Right lobe of liver (tissue), 6 donors: Measurements from ENCODE around the gene ACSL6. TPM values are rescaled to one million over a fixed set of nuclear protein-coding genes. Genes with fewer than 3 reads are reported as not detected.

Experiments used
- ATAC-seq, 4 donors: fragments of 200-7000 bp; cut with Tn5 transposase; one replicate each; pipeline ENCODE4 v1.9.1; 2020; ENCODE audit warnings: mild to moderate bottlenecking in 4 of 4, moderate library complexity in 4 of 4
- DNase-seq, 3 donors: peaks; one replicate each; pipeline ENCODE4 v3.0.0-alpha.2; 2020
- H3K27ac ChIP-seq, 3 donors: fragments of 200-600 bp; one replicate each; pipeline ENCODE4 v1.8.0; 2022
- H3K27me3 ChIP-seq, 2 donors: fragments of 200-600 bp; one replicate each; pipeline ENCODE4 v1.8.0; 2022
- H3K36me3 ChIP-seq, 4 donors: fragments of 200-600 bp; sonication (generic) in 1 of 4; one replicate each; pipeline versions ENCODE4 v1.5.1 to v1.8.0; 2017 to 2022; ENCODE audit warnings: control low read depth in 1 of 4
- H3K4me1 ChIP-seq, 4 donors: fragments of 200-600 bp; sonication (generic) in 1 of 4; one replicate each; pipeline versions ENCODE4 v1.5.1 to v1.8.0; 2017 to 2022; ENCODE audit warnings: control low read depth in 1 of 4
- H3K4me3 ChIP-seq, 3 donors: fragments of 200-600 bp; one replicate each; pipeline ENCODE4 v1.8.0; 2022
- H3K9me3 ChIP-seq, 4 donors: fragments of 200-600 bp; sonication (generic) in 1 of 4; one replicate each; pipeline versions ENCODE4 v1.5.1 to v1.8.0; 2017 to 2022; ENCODE audit warnings: control low read depth in 1 of 4
- POLR2A ChIP-seq: fragments of 450-650 bp; IDR thresholded peaks from one replicate; pipeline ENCODE4 v1.6.1; 2017; ENCODE audit warnings: antibody characterized with exemption, mild to moderate bottlenecking
- WGBS: methylation state at CpG from one replicate; pipeline ENCODE4 v1.1.6; 2018; ENCODE audit warnings: low coverage, low lambda C conversion rate; ENCODE audit not compliant: insufficient coverage; ENCODE audit errors: missing lambda C conversion rate; 5-methylcytosine and 5-hydroxymethylcytosine counted together
- intact Hi-C, 2 donors: fragments of 100-400 bp; cut with DNase I; formaldehyde crosslinking; loops; one replicate each; pipeline versions ENCODE4 v1.11.2 to v1.14.1; 2022
- total RNA-seq, 6 experiments: library from RNA; depleted of rRNA in 2 of 6; stranded (reverse); fragments of >200 nt in 2 of 6; fragmentation: NEBNext Ultra II Directional in 3 of 6; extraction: Animal tissue kit (Norgen Biotek cat#: 25700) in 3 of 6; gene quantifications; one replicate each; pipeline versions ENCODE4 v1.1.0 to v1.2.4, GENCODE V29; 2016 to 2023
- TF ChIP-seq, protein P1 (sequence below), 4 donors: fragments of 200-600 bp in 3 of 4; fragments of 450-650 bp in 1 of 4; IDR thresholded peaks; one replicate each; pipeline versions ENCODE4 v1.5.1 to v1.8.0; 2016 to 2022; ENCODE audit warnings: antibody characterized with exemption in 4 of 4, mild to moderate bottlenecking in 2 of 4
- donor health status: DM: no; HTN: yes; CAD: no.
- donor health status: DM: no; HTN: no; CAD: no.
- donor health status: DM: no; HTN: no; CAD: no.
- donor health status: DM: no; HTN: yes; CAD: no.
- donor health status: DM: no; HTN: yes; CAD: no.

The ACSL6 gene
- total RNA-seq, 6 experiments from 2014 or later, result 1.3 to 6.0 (median 4.6) TPM

DNA sequence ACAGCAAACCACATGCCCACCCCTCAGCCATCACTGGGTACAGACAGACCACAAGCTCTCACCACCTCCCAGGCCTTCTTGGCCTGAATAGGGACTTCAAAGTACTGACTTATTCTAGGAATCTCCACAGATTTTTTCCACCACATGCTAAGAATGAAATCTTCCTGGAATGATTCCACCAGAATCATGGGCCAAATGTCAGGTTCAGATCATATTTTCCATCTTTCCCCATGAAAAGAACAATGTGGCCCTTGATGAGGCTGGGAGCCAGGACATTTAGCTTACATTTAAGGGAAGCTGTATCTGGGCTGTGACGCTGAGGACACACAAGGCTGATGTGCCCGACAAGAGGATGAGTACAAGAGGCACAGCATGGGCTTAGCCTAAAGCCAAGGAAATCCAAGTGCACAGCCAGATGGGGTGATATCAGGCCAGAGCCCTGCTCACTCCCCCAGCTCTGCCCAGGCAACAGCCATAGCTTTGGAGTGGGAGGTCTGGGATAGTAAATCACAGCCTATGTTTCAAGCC lies 28.1 kb downstream of the ACSL6 start:
- no peak overlapping the region for H3K27ac ChIP-seq
- H3K27me3 ChIP-seq, result no peaks in the 10 kb centered on the region
- DNase-seq (no peak), ATAC-seq (no peak)
- intact Hi-C loops, result no loop called here
- no peaks in the 10 kb centered on the region for H3K9me3 ChIP-seq
- no peak for TF ChIP-seq POLR2A
- TF ChIP-seq, protein P1, sequence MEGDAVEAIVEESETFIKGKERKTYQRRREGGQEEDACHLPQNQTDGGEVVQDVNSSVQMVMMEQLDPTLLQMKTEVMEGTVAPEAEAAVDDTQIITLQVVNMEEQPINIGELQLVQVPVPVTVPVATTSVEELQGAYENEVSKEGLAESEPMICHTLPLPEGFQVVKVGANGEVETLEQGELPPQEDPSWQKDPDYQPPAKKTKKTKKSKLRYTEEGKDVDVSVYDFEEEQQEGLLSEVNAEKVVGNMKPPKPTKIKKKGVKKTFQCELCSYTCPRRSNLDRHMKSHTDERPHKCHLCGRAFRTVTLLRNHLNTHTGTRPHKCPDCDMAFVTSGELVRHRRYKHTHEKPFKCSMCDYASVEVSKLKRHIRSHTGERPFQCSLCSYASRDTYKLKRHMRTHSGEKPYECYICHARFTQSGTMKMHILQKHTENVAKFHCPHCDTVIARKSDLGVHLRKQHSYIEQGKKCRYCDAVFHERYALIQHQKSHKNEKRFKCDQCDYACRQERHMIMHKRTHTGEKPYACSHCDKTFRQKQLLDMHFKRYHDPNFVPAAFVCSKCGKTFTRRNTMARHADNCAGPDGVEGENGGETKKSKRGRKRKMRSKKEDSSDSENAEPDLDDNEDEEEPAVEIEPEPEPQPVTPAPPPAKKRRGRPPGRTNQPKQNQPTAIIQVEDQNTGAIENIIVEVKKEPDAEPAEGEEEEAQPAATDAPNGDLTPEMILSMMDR (IDR thresholded peaks at IDR 0.05), result no peak
- no peaks in the 10 kb centered on the region for H3K36me3 ChIP-seq
- no peak overlapping the region for H3K4me3 ChIP-seq
- WGBS, result 71% methylated on average over 2 of the region's 2 CpGs
- H3K4me1 ChIP-seq, result no peaks in the 10 kb centered on the region

DNA sequence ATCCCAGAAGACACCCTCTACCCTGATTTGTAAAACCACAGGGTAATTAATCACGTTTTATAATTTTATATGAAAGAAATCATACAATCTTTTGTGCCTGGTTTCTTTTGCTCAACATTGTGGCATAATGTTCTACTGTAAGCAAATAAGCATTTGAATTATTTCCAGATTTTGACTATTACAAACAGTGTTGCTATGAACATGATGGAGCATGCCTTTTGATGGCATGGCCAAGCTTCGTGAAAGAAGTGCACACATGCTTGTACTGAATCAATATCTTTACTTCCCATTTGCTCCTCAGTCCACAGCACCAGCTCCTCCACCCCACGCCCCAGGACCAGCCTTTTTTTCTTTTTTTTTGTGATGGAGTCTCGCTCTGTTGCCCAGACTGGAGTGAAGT lies 29.9 kb downstream of the ACSL6 start:
- no peak overlapping the region for H3K4me3 ChIP-seq
- intact Hi-C loops, result no loop called here
- 67% methylated on average over 4 of the region's 4 CpGs for WGBS
- no peaks in the 10 kb centered on the region for H3K27me3 ChIP-seq
- TF ChIP-seq, protein P1 (IDR thresholded peaks at IDR 0.05), result no peak
- no peak for TF ChIP-seq POLR2A
- H3K9me3 ChIP-seq, result no peaks in the 10 kb centered on the region
- H3K27ac ChIP-seq, result no peak overlapping the region
- no peak for ATAC-seq
- H3K36me3 ChIP-seq, result no peaks in the 10 kb centered on the region
- H3K4me1 ChIP-seq, result no peaks in the 10 kb centered on the region
- DNase-seq, result no peak

DNA sequence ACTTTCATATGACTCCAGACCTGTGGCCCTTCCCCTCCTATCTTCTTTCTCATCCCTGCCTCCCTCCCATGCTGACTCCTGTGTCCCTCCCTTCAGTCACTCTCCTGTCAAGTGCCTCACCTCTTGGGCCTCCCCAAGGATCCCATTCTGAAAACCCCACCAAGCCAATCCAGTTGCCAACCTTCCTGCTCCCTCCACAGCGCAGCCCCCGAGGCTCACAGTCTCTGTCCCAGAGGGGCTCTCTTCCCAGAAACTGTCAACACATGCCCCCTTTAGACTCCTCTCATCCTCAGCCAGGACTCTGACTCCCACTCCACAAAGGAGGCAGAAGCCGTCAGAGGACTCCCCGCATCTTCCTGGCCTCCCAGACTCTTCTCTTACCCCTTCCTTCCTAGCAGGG lies 30.8 kb downstream of the ACSL6 start:
- intact Hi-C loops, result no loop called here
- Histone ChIP-seq H3K27me3 (no peaks in the 10 kb centered on the region), H3K4me3 (no peak overlapping the region), H3K27ac (no peak overlapping the region), H3K4me1 (no peaks in the 10 kb centered on the region), H3K36me3 (no peaks in the 10 kb centered on the region), H3K9me3 (no peaks in the 10 kb centered on the region)
- ATAC-seq (no peak), DNase-seq (no peak)
- WGBS, result 84% methylated on average over 4 of the region's 4 CpGs
- no peak for TF ChIP-seq POLR2A
- TF ChIP-seq, protein P1 (IDR thresholded peaks at IDR 0.05), result no peak

DNA sequence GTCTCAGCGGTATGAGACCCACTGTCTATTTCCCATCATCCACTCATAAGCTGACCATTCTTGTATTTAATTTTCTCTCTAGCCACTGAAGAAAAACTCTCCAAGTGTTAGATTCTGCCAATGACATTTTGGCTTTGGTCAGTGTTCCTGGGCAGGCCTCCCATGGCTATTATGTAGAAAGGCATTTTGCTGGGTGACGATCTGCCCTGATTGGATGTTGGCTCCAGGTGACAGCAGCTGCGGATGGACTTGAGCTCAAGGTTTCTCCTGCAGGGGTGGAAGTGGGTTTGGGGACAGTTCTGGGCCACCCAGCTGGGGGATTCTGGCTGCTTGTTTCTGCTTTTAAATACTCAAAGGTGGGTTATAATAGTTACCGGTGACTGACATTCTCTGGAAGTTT lies 31.6 kb downstream of the ACSL6 start:
- Histone ChIP-seq H3K27ac (no peak overlapping the region), H3K27me3 (no peaks in the 10 kb centered on the region), H3K4me1 (no peaks in the 10 kb centered on the region), H3K4me3 (no peak overlapping the region), H3K9me3 (no peaks in the 10 kb centered on the region), H3K36me3 (no peaks in the 10 kb centered on the region)
- WGBS, result 76% methylated on average over 4 of the region's 4 CpGs
- DNase-seq (no peak), ATAC-seq (no peak)
- no peak for TF ChIP-seq POLR2A
- TF ChIP-seq, protein P1 (IDR thresholded peaks at IDR 0.05), result no peak
- intact Hi-C loops, result no loop called here

DNA sequence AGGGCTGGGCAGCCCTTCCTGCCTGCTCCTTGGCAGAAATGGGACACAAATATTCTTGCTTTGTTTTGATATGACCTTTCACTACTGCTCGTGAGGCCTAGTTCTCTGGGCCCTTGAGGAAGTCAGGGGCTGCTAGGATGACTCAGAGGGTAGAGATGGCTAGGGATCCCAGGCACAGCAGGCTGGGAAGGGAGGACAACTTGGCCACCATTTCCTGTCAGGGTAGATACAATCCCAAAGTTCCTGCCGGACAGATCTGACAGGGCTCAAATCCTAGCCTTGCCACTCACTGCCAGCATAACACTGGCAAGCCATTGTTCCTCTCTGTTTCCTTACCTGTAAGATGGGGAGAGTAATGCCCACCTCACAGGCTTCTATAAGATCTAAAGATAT lies 34.2 kb downstream of the ACSL6 start:
- no peaks in the 10 kb centered on the region for H3K4me1 ChIP-seq
- no peak overlapping the region for H3K27ac ChIP-seq
- intact Hi-C loops, result no loop called here
- H3K27me3 ChIP-seq, result no peaks in the 10 kb centered on the region
- no peaks in the 10 kb centered on the region for H3K9me3 ChIP-seq
- TF ChIP-seq, protein P1 (IDR thresholded peaks at IDR 0.05), result no peak
- no peak for TF ChIP-seq POLR2A
- 63% methylated on average over 2 of the region's 2 CpGs for WGBS
- H3K36me3 ChIP-seq, result no peaks in the 10 kb centered on the region
- DNase-seq (no peak), ATAC-seq (no peak)
- no peak overlapping the region for H3K4me3 ChIP-seq
